Measurements from ENCODE around the gene AGMO.
A peak's percentile ranks its signal among the peaks of the same experiment; 100 is the strongest.
"Not testable (repeated sequence)": the region's sequence is repeated elsewhere in the genome, so short reads cannot be mapped to it uniquely, and the experiment has no call there.

Gene AGMO

GRCh38 chr7:15559416-15559928 lies 2.3 kb downstream of the AGMO start:
- no peak for DNase-seq (ENCODE audit: low read depth in 2 of 2)

GRCh38 chr7:15558756-15559155 lies 3.1 kb downstream of the AGMO start:
- DNase-seq (ENCODE audit: low read depth in 2 of 2) = no peak

GRCh38 chr7:15557686-15558085 lies 4.1 kb downstream of the AGMO start:
- no peak for DNase-seq (ENCODE audit: low read depth in 2 of 2)

GRCh38 chr7:15557186-15557585 lies 4.6 kb downstream of the AGMO start:
- DNase-seq (ENCODE audit: low read depth in 2 of 2) = no peak

GRCh38 chr7:15556339-15557105 lies 5.3 kb downstream of the AGMO start:
- DNase-seq (ENCODE audit: low read depth in 2 of 2) = no peak

- DNase-seq (ENCODE audit: low read depth in 2 of 2) = peak; percentile 14 to 17
These were observed 6.4 kb downstream of the AGMO start for GRCh38 chr7:15555381-15555859.

- DNase-seq (ENCODE audit: low read depth in 2 of 2) = no peak
These were observed 7.1 kb downstream of the AGMO start for GRCh38 chr7:15554744-15555143.

- peak; percentile 56 for DNase-seq (ENCODE audit: low read depth in 2 of 2)
These were observed 7.7 kb downstream of the AGMO start for GRCh38 chr7:15554081-15554480.

- not testable (repeated sequence) for DNase-seq (ENCODE audit: low read depth in 2 of 2)
These were observed 14.5 kb downstream of the AGMO start for GRCh38 chr7:15547320-15547719.

GRCh38 chr7:15546272-15546792 lies 15.5 kb downstream of the AGMO start:
- no peak for DNase-seq (ENCODE audit: low read depth in 2 of 2)

- DNase-seq (ENCODE audit: low read depth in 2 of 2) = no peak
These were observed 17.8 kb downstream of the AGMO start for GRCh38 chr7:15544050-15544449.

- DNase-seq (ENCODE audit: low read depth in 2 of 2) = no peak
These were observed 18.6 kb downstream of the AGMO start for GRCh38 chr7:15543256-15543655.

- DNase-seq (ENCODE audit: low read depth in 2 of 2) = no peak
These were observed 34.2 kb downstream of the AGMO start for GRCh38 chr7:15527648-15528047.

- no peak for DNase-seq (ENCODE audit: low read depth in 2 of 2)
These were observed 36.1 kb downstream of the AGMO start for GRCh38 chr7:15525652-15526263.

- no peak for DNase-seq (ENCODE audit: low read depth in 2 of 2)
These were observed 37.7 kb downstream of the AGMO start for GRCh38 chr7:15524077-15524476.

GRCh38 chr7:15517865-15518264 lies 44.0 kb downstream of the AGMO start:
- not testable (repeated sequence) for DNase-seq (ENCODE audit: low read depth in 2 of 2)

GRCh38 chr7:15515252-15515651 lies 46.6 kb downstream of the AGMO start:
- DNase-seq (ENCODE audit: low read depth in 2 of 2) = peak; percentile 40 to 41

GRCh38 chr7:15508258-15508657 lies 53.6 kb downstream of the AGMO start:
- DNase-seq (ENCODE audit: low read depth in 2 of 2) = peak; percentile 5 to 8

GRCh38 chr7:15507708-15508107 lies 54.1 kb downstream of the AGMO start:
- DNase-seq (ENCODE audit: low read depth in 2 of 2) = no peak

GRCh38 chr7:15507171-15507570 lies 54.6 kb downstream of the AGMO start:
- DNase-seq (ENCODE audit: low read depth in 2 of 2) = no peak

- DNase-seq (ENCODE audit: low read depth in 2 of 2) = no peak
These were observed 56.1 kb downstream of the AGMO start for GRCh38 chr7:15505761-15506160.

- no peak for DNase-seq (ENCODE audit: low read depth in 2 of 2)
These were observed 57.5 kb downstream of the AGMO start for GRCh38 chr7:15504351-15504750.

Data from fibroblast of skin of left quadriceps (primary cell).